ENCODE measurements around the gene UFC1.
"Not testable (repeated sequence)": the region's sequence is repeated elsewhere in the genome, so short reads cannot be mapped to it uniquely, and the experiment has no call there.

Gene UFC1

DNA sequence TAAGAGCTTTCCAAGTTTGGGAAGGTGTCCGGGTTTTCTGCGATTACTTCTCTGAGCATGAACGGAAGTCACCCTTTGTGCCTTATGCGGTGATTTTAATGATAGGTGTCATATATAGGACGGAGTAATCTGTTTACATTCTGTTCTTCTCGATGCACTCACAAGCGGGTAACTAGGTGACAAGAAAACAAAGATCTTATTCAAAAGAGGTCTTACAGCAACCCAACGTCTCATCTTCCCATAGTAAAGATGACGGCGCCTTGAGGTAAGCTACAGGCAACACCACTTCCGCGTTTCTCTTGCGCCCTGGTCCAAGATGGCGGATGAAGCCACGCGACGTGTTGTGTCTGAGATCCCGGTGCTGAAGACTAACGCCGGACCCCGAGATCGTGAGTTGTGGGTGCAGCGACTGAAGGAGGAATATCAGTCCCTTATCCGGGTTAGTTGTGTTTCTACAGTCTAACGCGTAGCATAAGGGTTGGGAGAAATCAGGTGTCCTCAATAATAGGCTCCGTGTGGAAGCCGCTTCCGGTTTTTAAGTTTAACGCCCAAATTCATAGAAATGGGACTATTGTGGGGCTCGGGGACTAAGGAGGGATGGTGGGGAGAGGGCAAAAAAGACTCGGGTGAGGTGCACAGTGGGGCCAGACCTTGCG, at the start of gene UFC1:
TSS of gene UFC1 (plus strand) at position 297 of the 656 bp plus-strand sequence. CDS start at position 317, 20 bp downstream.
- peak; percentile 84 to 95 for DNase-seq

DNA sequence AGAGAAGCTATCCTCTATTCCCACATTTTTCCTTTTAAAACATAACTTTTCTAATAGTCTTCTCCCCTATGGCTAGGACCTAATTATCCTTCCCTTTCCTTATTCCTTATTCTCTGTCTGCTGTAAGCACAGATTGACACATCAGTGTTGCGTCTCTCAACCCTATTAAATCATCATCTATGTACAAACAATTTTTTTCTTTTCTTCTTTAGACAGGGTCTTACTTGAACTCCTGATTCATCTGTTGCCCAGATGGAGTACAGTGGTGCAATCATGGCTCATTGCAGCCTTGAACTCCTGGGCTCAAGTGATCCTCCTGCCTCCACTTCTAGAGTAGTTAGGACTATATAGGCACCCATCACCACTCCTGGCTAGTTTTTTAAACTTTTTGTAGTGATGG, 47.3 kb upstream of the UFC1 start:
- DNase-seq = no peak

DNA sequence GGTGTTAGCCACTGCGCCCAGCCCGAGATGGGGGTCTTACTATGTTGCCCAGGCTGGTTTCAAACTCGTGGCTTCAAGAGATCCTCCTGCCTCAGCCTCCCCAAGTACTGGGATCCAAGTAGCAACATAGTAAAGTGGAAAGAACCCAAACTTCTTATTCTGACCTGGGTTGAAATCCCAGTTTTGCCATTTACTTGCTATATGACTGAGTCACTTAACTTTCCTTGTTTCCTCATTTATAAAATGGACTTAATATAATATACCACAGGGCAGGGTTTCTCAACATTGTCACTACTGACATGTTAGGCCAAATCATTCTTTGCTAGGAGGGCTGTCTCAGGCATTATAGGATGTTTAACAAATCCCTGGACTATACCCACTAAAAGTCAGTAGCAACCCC, 42.7 kb upstream of the UFC1 start:
- no peak for DNase-seq

GRCh38 chr1:161111527-161111926, 42.3 kb upstream of the UFC1 start:
- DNase-seq = no peak

DNA sequence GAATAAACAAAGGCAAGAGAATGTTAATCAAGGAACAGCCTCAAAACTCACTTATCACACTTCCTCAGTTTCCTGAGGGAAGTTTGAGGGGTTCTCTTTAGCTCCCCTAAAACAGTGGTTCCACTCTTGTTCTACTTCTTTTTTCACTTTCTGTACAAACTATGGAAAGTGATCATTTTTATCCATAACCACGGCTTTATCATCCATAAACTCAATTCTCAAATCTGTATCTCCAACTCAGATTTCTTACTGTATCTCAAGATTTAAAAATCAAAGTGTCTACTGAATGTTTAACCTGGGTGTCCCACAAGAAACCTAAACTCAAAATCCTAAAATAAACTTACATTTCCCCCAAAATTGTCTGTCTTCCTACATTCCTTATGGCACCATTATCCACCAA, 39.9 kb upstream of the UFC1 start:
- no peak for DNase-seq

GRCh38 chr1:161114556-161114955, 39.2 kb upstream of the UFC1 start:
- no peak for DNase-seq

GRCh38 chr1:161115132-161115711, 38.6 kb upstream of the UFC1 start:
- DNase-seq = no peak

DNA sequence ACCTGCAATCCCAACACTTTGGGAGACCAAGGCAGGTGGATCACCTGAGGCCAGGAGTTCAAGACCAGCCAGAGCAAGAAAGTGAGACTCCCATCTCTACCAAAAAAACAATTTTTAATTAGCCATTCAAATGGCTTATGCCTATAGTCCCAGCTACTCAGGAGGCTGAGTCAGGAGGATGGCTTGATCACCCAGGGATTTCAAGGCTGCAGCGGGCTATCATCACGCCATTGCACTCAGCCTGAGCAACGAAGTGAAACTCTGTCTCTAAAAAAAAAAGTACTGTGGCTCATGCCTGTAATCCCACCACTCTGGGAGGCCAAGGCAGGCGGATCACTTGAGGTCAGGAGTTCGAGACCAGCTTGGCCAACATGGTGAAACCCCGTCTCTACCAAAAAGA, 37.8 kb upstream of the UFC1 start:
- not testable (repeated sequence) for DNase-seq

DNA sequence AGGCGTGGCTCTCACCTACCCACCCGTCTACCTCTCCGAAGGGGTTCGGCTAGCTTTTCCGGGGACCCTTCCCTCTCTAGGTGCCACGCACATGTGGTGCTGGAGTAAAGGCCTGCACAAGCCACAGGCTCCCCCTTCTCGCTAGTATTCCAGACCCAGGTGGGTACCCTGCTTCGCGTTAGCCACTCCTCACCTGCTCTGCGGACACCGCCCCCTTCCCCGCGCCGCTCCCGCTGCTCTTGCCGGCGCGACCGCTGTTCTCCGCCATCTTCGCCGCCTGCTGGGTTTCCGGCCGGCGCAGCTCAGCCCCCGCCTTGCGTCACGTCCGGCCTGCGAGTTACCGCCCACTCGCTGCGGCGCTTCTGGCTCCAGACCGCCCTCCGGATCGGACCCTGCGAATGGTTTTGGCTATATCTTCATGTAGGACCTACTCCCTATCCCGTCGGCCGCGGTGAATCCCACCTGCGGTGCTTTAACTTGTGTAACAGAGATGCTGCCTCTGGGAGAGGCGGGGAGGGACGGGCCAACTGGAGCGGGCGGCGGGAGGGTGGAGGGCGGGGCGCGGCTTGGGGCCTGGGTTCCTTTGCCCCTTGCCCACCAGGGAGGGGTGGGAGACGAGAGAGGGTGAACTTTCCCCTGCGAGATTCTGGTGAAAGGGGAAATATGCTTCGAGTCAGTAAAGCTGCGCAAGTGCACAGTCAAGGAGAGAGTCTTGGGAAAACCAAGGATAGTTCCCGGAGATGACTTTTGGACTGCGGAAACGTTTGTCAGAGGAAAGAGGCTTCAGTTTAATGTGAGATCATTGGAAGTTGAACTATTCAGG, 35.8 kb upstream of the UFC1 start, which contains the start of the genes NIT1 and PFDN2:
TSS of gene NIT1 (plus strand) at position 347 of the 823 bp plus-strand sequence. CDS start at position 419, 72 bp downstream.
TSS of gene PFDN2 (minus strand) at position 279 of the 823 bp plus-strand sequence. CDS start at position 268, 11 bp downstream.
- peak; percentile 84 to 90 for DNase-seq

GRCh38 chr1:161119092-161119903, 34.5 kb upstream of the UFC1 start:
- peak in 1 of 2 experiments; percentile 18 for DNase-seq

- DNase-seq = no peak
Measured at GRCh38 chr1:161121042-161121650, 32.6 kb upstream of the UFC1 start.

DNA sequence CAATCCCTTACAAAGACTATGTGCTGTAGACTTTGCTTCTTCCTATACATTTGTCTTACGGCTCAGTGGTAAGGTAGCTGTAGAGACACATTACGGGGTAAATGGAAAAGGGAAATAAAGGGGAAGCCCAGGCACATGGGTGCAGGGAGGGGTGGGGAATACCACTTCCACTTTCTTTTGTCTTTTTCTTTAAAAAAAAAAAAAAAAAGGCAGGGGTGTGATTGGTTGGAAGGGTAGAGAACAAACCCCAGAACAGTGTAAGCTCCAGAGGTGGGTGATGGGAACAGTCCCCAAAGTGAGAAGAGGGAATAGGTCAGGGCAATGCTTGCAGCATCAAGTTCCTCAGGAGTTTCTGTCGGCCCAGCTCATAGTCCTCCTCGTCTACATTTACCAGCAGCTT, 31.9 kb upstream of the UFC1 start:
- no peak for DNase-seq

DNA sequence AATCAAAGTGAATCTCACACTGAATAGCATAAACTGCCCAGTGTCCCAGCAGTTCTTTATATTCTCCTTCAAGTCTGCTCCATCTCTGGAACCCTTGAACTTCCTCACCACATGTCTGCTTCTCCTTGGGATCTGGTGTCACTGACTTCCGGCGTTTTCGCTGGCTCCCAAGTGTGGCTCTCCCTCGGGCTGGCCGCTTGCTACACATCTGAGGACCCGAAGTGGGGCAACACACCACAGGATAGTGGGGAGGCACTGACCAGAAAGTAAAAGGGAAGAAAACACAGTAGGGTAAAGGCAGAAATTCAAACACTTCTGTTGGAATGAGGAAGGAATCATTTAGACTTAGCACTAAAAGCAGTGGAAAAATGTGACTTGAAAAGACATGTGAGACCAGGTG, 30.8 kb upstream of the UFC1 start:
- DNase-seq = no peak

- no peak for DNase-seq
Measured at GRCh38 chr1:161127649-161128048, 26.1 kb upstream of the UFC1 start.

DNA sequence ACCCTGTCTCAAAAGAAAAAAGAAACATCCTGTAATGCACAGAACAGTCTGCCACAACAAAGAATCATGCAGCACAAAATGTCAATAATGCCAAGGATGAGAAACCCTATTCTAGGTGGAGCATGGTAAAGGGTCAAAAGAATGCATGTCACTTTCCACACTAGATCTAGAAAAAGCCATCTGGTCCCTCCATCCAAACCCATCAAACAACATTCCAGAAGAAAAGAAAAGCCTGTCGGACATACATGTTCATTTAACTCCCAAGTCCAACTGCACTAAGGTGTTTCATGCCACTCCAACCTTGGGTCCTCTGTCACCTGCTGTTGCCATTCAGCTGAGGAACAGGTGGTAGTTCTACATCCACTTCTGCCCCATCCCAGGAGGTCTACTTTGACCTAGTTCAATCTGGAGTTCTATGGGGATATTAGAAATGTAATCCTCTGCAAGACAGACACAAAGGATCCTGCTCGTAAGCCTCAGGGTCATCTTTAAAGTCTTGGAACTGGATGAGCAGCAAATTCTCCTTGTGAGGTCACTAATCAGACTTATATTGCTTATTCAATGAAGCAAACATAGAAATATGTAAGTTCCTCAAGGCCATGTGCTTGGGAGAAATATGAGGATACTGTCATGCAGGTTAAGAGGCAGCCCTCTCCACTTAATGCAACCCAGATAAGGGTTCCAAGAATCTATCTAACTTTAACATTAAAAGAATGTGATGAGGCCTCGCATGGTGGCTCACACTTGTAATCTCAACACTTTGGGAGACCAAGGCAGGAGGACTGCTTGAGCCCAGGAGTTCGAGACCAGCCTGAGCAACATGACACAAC, 25.0 kb upstream of the UFC1 start:
- no peak for DNase-seq

GRCh38 chr1:161130266-161130665, 23.5 kb upstream of the UFC1 start:
- no peak for DNase-seq

- DNase-seq = no peak
Measured at GRCh38 chr1:161131523-161132409, 22.0 kb upstream of the UFC1 start.

- peak; percentile 97 to 98 for DNase-seq
Measured at GRCh38 chr1:161132410-161133219, 21.2 kb upstream of the UFC1 start, which contains the start of gene DEDD. Gene DEDD (minus strand): TSS chr1:161132667. CDS start chr1:161124462, 8,205 bp downstream.

DNA sequence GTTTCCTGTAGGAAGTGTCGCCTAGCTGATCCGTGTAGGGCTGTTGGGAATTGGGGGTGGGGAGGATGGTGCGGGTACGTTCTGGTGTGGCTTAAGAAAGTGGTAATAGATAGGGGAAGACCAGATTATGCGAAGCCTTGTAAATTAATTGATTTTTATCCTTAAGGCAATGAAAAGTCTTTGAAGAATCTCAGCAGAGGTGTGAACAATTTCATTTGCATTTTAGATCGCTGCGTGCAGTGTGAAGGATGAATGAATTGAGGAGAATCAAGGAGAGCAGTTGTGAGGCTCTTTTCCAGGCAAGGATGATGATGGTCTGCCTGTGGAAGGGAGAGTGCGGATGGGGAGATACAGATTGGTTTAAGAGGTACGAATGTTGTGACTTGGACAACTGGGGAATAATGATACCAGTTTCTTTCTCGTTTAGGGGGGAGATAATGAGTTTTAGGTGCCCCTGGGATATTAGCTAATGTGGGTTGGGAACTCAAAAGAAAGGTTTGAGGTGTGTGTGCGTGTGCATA, 20.5 kb upstream of the UFC1 start:
- DNase-seq = peak in 1 of 2 experiments; percentile 61
